Right forelimb (tissue), 1 donor: ENCODE results near the gene KLHL29.

ENCODE experiments used
- DNase-seq: peaks from one replicate; pipeline ENCODE4 v3.0.0-alpha.2; 2018

The KLHL29 gene

DNA sequence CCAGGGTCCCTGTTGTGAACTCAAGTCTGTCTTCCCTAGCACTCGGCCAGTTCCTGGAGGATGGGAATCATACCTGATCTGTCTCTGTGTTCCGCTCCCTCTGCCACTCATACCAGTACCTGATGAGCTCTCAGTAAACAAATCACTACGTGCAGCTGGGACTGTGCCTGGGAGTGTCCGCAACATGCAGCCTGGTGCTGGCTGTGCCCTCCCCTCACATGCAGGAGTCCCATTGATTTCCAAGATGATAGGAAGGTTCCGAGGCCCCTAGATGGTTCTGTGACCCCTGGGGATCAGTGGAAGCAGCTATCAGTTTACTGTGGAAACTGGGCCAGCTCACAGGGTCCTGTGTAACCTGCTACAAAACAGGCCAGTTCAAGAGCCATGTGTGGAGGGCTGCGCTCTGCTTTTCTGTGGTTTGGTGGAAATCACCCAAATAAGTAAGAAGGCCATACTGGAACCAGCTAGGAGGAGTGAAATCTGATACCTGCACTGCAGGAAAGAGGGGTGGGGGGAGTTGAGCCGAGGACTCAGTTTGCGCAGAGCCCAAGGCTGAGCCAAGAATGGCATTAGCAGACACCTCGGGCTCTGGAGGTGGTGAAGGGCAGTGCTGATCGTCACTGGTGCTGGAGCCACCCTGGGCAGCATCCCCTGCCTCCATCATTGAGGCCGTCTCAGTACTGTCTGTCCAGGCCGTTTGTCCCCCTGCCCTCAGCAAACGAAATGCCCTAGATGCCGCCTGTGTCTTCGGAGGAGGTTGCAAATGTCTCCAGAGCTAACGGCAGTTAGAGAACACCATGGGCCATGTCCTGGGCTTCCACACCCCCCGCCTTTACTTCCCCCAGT, 93.3 kb downstream of the KLHL29 start:
- DNase-seq = no peak

DNA sequence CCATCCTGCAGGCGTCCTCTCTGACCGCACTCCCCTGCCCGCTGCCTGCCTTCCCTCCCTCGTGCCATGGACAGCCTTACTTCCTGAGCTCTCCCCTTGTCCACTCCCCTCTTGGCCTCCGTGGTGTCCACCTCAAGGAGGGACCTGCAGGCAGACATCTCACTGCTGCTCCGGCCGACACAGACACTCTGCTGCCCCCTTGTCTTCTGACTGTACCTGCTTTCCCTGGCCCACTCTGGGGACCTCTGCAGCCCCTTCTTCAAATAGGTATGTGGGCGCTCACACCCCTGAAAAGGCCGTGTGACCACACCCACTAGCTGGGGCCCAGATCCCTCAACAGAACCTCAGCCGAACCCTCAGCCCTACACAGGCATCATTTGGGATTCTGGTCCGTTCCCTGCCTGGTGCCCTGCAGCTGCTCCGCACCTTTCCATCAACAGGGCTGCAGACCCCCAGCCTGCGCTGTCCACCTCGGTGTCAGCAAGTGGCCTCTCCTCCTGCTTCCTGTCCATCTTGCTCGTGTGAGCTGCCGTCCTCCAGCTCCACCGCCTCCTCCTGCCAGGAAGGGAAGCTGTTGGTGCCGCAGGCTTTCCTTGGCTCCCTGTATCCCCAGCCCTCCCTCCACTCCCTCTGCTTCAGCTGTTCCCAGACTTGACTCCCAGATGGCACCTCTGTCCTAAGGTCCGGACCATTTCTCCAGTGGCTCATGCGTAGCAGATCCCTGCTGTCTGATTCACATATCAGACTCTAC, 94.1 kb downstream of the KLHL29 start:
- no peak for DNase-seq

DNA sequence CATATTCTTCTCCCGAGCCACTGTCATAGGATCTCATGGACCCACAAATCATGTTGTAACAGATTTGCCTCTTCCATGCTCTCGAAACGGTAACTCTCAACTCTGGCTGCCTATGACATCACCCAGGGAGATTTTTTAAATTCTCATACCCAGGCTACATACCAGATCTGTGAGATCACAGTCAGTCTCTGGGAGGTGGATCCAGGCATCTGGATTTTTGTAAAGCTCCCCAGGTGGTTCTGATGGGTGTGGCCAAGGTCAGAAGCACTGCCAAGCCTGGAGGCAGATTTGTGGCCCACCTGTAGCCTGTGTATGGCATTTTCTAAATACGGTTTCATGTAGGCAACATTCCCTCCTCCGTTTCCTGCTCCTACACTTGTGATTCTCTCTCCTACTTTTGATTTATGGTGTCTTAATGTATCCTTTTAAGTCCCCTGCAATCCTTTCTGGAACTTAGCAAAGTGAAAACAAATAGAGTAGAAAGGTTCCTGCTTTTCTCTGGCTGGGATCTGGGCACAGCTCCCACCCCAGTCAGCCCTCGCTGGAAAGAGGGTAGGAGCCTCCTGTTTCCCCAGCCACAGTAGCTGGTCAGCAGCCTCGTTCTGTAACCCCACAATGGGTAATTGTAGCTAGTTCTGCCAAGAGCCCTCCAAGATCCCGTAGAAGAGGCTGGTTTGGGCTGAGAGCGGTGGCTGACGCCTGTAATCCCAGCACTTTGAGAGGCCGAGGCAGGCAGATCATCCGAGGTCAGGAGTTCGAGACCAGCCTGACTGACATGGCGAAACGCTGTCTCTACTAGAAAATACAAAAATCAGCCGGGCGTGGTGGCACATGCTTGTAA, 96.2 kb downstream of the KLHL29 start:
- DNase-seq = no peak

DNA sequence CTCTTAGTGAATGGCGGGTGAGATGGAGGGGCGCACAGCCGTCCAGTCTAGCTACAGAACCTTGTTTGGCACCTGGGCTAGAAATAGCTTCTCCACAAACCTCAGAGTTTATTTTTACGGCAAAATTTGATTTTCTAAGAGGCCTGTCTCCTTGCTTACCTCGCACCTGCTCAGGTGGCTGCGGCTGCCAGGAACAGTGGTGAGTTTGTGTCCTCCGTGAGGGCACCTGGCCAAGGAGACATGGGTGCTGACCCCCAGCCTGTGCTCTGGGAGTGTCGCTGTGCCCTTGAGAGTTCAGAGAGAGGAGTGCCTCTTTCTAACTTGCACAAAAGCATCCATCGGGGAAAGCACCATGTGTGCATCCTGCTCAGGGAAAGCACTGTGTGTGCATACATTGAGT, 97.2 kb downstream of the KLHL29 start:
- DNase-seq = no peak

DNA sequence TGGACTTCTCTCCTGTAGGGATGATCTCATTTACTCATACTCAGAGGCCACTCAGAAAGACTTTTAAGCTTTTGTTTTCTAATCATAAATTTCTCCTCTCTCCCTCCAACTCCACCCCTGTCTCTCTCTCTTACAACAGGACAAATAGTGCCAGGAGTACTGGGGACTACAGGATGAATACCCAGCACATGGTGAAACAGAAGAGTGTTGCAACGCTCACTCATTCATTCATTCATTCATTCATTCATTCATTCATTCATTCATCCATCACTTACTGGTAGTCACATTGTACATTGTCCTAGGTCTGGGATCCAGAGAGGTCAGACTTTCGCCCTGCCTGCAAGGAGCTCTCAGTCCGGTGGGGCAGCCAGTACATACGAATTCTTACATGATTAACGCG, 97.6 kb downstream of the KLHL29 start:
- DNase-seq = no peak

DNA sequence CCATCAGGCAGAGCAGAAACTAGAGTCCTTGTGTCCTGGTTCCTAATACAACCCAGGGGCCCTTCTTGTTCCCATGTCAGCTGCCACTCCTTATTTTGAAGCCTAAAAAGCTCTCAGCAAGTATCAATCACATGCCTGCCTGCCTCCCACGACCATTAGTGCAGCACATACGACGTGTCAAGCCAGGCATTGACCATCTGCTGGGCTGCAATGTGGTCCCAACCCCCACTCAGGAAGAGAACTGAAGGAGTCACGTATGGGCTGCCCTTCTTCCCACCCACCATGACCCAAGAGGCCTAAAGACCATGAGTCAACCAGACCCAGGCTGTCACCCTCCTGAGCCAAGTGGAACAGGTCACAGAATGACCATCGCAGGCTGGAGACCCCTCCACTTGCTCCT, 98.8 kb downstream of the KLHL29 start:
- DNase-seq = no peak

DNA sequence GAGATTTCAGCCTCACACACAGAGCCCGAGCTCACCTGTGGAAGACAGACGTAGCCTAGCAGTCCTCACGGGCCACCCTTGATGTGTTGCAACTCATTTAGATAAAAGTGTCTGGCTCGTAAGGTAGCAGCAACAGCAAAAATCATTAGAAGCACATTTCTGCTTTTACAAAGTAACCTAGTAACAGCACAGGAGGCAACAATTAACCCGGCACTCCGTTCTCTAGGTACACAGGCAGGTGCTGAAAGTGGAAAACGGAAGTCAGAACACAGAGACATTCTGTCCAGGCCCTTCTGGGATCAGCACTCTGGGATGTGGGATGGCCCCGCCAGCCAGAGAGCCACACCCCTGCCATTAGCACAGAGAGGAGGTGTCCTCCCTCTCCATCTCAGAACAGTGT, 99.3 kb downstream of the KLHL29 start:
- DNase-seq = no peak

DNA sequence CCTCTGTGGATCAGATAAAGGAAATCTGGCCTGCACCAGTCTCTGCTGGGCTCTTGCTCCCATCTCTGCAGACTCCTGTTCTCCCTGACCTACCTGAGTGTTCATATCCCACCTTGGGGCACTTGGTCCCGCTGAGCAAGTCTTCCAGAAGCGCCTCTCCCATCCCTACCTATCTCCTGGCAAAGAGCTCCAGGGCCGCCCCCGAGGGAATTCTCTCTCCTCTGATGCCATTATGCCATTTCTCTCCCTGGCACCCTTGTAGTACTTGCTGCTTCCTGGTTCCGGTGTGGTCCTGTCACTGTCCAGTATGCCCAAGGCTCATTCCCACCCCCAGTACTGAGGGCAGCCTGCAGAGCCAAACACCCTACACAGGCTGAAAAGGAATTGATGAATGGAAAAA, 99.8 kb downstream of the KLHL29 start:
- no peak for DNase-seq

DNA sequence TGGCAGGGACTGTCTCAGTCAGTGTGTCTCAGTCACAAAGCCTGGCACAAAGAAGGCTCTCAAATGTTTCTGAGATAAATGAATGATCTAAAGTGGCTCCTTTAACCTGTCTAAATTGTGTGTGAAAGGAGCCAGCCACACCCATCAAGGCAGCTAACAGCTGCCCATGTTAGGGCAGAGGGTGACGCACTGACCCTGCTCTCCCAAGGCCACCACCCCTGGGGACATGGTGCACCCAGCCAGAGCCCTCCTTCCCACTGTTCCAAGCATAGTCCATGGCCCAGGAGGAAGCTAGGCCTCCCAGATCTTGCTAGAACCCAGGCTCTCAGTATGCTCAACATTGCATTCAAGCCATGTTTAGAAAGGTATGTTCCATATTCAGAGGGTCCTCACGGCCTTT, 100.3 kb downstream of the KLHL29 start:
- DNase-seq = no peak

DNA sequence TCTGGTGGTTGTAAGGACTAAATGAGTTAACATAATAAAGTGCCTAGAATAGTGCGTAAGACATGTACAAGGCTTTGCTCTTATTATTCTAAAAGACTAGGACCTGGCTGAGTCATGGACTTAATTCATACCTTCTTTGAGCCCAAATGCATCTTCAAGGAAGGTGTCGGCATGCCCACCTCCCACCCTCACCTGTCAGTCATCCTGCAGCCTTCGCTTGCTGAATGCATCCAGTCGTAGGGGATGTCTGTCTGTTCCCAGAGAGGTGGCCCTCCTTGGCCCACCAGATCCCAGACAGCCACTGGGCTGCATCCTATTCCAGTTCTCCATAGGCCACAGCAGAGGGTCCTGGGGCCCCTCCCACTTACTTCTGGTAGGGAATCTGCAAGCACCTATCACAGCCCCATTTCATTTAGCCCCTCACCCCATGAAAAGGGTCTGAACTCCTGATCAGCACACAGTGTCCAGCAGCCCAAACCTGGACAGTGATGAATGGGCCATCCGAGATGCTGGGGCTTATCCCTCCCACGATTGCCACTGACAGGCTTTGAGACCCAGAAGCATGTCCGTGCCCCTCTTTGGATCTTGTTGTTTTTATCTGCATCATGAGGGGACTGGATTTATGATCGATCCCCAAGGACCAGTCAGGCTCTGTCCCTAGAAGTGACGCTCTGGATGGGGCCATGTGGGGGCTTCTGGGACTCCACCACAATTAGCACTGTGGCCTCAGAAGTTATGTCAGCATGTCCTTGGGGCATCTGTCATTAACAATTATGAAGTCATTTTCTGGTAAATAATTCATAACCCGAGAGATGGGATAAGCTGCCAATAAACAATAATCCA, 101.1 kb downstream of the KLHL29 start:
- no peak for DNase-seq

DNA sequence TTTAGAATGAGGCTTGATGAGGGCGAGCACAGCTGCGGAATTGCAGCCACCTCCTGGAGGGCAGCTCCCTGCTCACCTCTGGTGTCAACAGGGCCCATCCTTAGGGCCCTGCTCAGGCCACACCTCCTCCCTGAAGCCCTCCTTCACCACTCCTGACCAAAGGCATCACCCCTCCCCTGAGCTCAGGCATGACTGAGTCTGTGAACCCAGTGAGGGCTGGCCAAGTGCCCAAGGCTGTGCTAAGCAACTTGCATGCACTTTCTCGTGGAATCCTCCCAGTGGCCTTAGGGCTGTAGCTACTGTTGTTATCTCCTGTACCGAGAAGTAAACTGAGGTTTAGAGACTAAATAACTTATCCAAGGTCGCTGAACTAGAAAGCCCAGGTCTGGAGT, 101.7 kb downstream of the KLHL29 start:
- no peak for DNase-seq

DNA sequence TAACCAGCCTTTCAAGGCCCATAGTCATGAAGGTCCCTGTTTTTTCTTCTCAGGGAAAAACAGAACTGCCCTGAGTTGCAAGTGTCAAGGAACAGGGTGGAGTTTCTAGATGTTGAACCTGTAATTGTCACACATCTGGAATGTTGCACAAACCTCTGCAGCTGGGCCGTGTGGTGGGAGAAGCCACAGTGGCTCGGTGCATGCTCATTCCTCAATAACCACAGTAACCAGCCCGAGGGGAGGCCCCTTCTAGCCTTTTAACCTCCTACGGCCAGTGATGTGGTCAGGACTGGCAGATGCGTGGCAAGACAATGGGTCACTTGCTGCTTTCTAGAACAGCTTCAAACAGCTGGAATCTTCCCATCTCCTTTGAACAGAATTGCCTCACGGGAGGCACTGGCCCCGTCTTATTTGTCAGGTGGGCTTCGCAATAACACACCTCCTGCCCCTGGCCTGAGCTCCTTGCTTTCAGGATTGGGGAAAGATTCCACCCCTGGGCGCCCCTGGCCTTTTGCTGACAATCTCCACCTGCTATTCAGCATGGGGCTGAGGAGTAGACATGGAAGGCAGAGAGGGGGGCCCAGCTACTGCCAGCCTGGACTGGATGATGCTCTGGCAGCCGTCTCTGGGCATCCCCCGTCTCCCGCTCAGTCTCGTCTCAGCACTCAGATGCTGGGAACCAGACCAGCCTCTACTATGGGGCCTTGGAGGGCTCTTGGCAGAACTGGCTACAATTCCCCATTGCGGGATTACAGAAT, 102.9 kb downstream of the KLHL29 start:
- no peak for DNase-seq

DNA sequence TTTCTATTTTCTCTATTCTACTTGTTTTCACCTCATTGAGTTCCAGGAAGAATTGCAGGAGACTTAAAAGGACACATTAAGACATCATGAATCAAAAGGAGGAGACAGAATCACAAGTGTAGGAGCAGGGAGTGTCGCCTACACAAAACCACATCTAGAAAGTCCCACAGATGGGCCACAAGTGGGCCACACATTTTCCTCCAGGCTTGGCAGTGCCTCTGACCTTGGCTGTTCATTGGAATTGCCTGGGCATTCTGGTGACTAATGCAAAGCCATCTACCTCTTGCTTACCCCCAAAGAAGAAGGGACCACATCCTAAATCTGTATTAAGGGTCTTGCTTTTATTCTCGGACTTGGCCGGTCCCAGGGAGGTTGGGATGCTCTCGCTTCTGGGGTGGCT, 103.6 kb downstream of the KLHL29 start:
- DNase-seq = no peak

DNA sequence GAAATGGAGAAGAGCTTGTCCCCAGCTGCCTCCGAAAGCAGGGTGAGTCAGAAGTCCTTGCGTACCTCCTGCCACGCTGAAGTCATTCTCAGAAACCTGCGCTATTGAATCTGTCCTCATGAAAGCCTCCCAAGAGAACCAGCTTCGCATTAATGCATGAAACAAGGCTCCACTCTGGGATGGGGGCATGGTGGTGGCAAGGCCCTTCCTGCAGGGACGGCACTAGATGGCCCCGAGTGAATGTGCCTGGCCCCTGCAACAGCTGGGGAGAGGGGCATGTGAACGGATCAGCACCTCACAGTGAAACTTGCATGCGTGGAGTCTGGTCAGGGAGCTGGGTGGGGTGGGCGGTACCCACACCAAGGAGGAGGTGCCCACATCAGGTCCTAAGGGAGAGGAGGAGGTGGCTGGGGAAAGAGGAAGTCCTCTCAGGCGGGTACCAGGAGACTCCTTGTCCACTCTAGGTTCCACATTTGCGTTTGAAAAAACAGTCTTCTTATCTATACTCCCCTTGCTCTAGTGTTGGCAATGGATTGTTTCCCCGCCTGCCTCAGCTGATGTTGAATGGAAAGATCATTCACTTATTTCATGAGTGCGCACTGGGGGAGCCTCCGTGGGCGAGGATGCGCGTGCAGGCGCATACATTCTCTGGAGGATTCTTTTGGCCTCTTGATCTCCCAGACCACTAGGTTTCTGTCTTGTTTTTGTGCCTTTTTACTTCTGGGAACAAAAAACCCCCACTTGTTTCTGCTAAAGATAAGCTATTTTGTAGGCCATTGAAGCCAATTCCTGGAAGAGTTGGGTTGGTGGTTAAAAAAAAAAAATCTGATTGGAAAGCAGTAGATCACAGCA, 104.7 kb downstream of the KLHL29 start:
- DNase-seq = no peak

DNA sequence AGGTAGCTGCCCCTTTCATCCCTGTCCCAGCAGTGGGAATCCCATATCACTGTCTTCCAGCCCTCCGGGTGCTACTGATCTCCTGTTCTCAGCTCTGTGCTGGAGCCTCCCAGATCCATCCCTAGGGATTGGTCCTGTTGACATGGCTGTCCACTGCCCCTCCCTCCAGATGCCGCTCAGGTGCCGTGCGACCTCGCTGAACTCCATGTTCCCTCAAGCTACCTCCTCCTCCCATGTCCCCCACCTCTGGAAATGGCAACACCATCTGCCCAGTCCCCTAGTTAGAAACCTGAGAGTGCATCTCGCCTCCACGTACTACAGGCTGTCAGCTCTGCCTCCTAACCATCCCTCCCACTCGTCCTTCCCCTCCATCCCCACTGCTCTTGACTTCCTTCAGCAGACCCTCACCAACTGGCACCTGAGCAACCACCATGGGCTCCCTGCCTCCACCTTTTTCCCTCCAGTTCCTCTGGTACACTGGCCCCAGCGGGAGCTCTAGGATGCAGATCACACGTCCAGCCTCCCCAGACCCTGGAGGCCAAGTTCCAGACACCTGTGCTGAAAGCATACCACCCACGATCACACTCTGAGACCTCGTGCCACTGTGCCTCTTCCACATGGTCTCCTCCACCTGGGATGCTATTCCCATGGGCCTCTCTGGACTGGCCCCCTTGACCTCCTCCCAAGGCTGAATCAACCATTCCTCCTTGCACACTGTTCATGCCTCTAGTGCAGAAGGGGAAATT, 106.8 kb downstream of the KLHL29 start:
- no peak for DNase-seq

DNA sequence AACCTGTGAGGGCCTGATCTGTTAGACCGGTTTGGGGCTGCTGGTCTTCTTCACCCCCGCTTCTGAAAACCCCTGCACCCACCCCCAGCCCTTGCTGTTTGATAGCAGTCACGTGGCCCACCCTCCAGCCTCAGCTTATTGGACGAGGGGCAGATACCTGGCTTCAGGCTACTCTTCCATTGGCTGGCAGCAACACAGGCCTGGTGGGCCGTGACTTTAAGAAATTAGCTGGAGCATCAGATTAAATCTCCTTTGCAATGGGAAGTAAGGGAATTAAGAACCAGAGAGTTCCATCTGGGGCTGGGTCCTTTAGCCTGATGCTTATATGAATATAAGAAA, 107.3 kb downstream of the KLHL29 start:
- no peak for DNase-seq

DNA sequence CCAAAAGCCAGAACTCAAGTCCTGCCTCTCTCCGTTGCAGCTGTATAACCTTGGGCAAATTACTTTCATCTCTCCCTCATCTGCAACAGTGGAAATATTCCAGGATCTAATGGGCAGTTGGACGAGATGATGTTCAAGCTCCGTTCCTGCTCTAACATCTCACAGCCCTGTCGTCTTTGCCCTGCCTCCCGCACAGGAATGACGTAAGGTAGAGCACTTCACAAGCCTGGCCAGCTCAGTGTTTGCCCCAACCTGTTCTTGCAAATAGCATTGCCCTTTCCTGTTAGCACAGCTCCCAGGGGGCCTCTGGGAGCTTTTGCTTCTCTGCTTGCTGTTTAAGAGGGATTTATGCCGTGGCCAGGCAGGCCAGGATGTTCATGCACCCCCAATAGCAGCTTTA, 107.9 kb downstream of the KLHL29 start:
- no peak for DNase-seq

DNA sequence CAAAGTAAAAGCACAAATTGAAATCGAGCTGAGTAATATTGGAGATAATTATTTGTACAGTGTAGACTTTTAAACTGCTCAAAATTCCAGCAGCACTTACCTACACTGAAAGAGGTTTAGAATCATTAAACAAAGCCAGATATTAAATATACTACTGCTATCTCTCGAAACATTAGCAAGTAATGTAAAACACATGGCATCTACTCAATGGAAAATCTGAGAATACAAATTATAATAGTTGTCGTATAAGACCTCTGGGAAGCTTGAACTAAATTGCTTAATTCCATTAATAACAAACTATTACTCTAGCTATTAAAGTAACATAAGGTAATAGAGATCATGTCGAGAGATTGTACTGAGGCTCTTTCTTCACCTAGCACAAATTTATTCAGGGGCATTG, 108.9 kb downstream of the KLHL29 start:
- DNase-seq = no peak

DNA sequence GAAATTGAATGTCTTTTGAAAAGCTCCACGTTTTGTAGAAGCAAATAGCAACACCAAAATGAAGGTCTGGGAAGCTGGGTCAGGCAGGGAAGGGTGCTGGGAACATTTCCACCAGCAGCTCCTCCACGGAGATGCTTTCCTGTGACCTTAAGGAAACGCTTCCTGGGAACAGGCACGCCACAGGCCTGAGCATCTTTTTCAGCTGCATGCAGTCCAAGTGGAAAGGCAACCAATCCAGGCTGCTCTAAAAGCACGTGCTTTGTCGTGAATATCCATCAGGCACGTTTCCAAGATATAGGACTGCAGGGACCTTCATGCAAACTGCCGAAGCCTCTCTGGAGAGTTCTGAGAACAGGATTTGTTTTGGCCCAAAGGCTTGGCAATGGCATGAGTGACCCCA, 109.3 kb downstream of the KLHL29 start:
- DNase-seq = no peak

DNA sequence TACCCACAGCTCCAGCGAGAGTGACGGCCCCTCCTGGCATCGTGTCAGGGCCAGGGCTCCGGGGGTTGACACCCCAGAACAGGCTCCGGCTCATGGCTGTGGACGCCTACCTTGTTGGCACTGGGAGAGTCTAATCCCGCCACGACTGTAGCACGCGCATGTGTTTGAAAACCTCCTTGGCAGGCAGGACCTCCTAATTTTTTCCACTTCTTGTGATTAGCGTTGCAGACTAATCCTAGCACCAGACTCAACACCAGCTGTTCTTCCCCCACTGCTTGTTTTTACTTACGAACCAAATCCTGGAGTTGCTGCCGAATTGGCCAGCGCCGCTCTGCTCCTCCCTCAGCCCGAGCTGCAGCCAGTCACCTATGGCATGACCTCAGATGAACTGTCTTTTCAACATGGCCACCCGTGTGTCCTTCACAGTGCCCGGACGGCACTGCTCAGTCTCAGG, 110.7 kb downstream of the KLHL29 start:
- DNase-seq = no peak
